CD4-positive, alpha-beta T cell treated with Interleukin-12 subunit alpha and Interleukin-12 subunit beta, for 1 hour (primary cell): ENCODE results near the gene TMEM183A.
"Not testable (repeated sequence)": the region's sequence is repeated elsewhere in the genome, so short reads cannot be mapped to it uniquely, and the experiment has no call there.

Experiments
- DNase-seq: peaks from one replicate; pipeline ENCODE4 v3.0.0-alpha.2; 2020

The TMEM183A gene, protein sequence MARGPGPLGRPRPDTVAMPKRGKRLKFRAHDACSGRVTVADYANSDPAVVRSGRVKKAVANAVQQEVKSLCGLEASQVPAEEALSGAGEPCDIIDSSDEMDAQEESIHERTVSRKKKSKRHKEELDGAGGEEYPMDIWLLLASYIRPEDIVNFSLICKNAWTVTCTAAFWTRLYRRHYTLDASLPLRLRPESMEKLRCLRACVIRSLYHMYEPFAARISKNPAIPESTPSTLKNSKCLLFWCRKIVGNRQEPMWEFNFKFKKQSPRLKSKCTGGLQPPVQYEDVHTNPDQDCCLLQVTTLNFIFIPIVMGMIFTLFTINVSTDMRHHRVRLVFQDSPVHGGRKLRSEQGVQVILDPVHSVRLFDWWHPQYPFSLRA

GRCh38 chr1:203006948-203007871 is at the start of gene TMEM183A:
TMEM183A (plus strand) TSS chr1:203007374; CDS start chr1:203007466, 92 bp downstream.
- peak; percentile 96 for DNase-seq

DNA sequence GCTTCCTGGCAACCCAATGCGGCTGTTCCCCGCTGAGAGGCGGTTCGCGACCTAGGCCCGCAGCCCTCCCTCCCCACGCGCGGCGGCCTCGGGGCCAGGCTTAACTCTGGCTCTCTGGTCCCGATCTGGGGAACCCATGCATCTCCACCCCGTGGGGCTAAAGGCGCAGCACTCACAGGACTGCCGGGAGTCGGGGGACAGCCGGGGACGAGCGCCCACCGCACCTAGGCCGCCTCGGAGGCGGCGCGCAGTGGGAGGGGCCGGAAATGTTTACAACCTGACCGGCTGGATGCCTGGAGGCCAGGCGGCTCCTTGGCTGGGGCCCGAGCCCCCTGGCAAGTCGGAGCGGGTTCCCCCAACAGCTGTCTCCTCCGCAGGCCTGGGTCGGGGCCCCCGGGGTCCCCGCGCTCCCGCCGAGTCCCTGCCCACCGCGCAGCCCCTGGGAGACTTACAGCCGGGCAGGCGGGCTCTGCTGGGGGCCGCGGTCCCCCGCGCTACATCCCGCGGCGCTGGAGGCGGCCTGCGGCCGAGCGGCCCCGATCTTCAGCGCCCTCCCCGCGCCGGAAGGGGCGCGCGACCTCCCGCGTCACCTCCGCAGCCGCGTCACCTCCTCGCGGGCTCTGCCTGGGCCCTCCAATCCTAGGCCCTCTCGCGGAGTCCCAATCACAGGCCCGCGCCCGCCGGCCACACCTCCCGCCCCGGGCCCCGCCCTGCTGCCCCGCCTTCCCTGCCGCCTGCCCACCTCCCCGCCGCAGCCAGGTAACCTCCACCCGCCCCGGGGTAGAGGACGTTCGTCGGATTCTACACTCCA is 49.2 kb upstream of the TMEM183A start, which contains the start of gene ADIPOR1:
TSS of gene ADIPOR1 (minus strand) at position 580 of the 811 bp plus-strand sequence. CDS start 7,242 bp downstream, outside the sequence.
- peak; percentile 95 for DNase-seq

GRCh38 chr1:202958544-202959275 is 48.5 kb upstream of the TMEM183A start:
- peak; percentile 38 for DNase-seq

GRCh38 chr1:202959276-202959620 is 47.9 kb upstream of the TMEM183A start:
- DNase-seq, result no peak

DNA sequence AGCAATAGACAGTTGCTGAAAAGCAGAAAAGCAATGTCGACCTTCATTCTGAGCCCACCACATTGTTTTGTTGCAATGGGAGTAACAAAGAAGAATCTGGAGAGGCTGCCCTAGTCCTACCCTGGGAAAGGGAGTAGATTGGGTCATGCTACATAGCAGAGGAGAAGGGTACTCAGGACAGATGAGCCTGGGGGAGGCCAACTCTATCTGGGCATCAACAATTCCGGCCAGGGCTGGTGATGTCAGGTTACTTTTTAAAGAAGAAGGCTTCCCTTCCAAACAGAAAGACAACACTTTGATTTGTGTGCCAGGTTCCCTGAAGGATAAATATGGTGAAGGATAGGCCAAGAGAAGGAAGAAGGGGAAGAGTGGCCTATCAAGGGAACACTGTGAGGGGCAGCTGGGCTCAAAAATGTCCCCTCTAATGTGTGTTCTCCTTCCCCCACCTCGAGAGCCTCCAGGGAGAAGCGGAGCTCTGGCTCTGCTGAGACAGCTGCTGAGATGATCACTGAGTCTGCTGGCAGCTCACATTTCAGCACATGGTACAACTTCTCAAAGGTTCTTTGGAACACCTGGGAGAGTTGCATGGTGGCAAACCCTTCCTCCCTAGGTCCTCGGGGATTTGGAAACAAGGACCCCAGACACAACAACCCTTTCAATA is 45.8 kb upstream of the TMEM183A start:
- no peak for DNase-seq

GRCh38 chr1:202964791-202965410 is 42.3 kb upstream of the TMEM183A start:
- DNase-seq, result no peak

GRCh38 chr1:202965422-202965821 is 41.8 kb upstream of the TMEM183A start:
- DNase-seq, result no peak

DNA sequence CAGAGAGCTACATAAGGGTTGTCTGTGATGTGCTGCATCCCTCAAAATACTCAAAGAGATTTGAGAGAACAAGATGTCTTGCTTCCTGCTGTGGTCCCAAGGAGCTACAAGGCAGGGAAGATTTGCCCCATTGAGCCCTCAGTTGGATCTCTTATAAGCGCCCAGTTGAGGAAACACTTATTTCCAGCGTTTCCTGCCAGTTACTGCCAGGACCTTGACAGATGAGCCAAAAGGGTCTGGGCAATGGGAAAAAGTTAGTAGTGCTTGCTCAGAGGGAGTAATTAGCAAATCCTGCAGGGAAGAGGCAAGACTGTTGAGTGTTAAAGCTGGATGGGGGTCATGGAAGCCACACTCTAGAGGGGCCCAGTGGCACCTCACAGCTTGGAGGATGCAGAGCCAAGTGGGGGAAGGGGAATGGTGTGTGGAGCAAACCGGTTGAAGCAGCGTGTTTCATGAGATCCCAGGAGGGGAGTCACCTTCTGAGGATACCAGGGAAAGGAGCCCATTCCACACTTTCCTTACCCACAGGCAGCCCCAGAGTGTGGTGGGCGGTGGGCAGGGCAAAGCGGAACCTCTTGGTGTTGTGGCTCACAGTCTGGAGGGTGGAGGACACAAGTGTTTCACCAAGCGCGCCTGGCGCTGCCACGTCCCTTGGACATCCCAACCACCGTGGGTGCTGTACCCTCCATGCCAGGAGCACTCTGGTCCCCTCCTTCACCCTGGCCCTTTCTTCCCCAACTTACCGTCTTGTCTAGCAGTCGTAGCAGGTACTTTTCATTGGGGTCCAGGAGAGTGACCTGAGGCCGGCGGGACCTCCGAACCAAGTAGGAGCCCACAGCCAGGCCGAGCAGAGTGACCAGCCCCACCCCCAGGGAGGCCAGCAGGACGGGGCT is 40.9 kb upstream of the TMEM183A start:
- DNase-seq, result no peak

DNA sequence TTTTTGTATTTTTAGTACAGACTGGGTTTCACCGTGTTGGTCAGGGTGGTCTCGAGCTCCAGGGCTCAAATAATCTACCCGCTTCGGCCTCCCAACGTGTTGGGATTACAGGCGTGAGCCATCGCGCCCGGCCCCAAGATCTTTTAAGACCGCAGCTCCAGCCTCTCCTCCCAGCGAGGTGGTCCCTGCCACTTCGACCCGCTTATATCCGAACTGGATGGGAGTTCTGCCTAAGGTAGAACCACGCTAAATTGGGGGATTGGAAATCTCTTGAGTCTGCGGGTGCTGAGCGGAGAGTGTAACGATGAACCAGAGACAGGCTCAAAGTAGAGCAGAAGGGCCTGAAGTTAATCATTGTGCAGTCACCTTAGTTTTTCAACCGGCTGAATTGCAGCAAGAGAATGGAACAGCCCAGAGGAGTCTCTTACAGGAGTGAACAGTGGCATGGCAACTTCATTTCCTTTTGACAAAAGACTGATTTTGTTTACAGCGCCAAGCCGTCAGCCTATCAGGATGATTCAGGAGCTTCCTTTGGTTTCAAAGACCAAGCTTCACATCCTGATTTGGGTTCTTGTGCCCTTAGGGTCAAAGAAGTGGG is 39.4 kb upstream of the TMEM183A start:
- DNase-seq, result peak; percentile 37

GRCh38 chr1:202968351-202968750 is 38.8 kb upstream of the TMEM183A start:
- no peak for DNase-seq

DNA sequence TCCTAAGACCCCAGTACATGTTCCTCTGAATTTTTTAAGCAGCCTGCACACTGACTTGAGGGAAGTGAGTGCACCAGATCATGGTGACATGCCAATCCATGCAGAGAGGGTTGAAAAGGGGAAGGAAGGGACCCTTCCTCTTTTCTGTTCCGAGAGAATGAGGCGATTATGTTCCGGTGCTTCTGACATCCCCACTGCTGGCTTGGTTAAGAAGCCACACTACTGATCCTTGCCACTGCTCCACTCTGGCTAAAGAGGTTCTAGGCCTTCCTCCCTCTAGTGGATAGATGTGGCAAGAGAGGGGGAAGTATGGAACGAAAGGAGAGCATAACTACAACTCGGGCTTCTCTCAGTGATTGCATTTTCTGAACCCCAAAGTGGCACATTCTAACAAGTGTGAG is 38.3 kb upstream of the TMEM183A start:
- DNase-seq, result peak; percentile 54

DNA sequence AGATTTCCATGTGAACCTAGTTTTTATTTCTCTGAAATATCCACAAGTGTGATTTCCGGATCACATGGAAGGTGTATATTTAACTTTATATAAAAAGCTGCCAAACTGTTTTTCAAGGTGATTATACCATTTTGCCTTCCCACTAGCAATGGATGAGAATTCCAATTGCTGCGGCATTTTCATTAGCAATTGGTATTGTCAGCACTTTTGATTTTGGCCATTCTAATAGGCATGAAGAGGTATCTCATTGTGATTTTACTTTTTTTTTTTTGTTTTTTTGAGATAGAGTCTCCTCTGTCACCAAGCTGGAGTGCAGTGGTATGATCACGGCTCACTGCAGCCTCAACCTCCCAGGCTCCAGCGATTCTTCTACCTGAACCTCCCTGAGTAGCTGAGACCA is 35.1 kb upstream of the TMEM183A start:
- no peak for DNase-seq

- no peak for DNase-seq
These were observed 32.3 kb upstream of the TMEM183A start for GRCh38 chr1:202974856-202975255.

DNA sequence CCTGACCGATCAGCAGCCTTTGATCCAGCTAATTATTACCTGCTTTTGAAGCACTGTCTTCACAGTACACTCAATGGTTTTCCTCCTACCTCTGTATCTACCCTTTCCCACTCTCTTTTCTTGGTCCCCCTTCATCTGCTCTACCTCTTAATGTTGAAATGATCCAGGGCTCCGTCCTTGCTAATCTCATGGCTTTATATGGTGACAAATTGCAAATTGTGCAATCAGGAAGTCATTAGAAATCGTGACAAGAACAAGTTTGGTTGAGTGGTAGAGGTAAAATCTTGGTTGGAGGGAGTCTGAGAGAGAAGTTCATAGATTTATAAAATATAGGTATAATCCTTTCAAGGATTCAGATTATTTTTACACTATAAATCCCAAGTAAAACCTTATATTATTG is 30.5 kb upstream of the TMEM183A start:
- DNase-seq, result no peak

DNA sequence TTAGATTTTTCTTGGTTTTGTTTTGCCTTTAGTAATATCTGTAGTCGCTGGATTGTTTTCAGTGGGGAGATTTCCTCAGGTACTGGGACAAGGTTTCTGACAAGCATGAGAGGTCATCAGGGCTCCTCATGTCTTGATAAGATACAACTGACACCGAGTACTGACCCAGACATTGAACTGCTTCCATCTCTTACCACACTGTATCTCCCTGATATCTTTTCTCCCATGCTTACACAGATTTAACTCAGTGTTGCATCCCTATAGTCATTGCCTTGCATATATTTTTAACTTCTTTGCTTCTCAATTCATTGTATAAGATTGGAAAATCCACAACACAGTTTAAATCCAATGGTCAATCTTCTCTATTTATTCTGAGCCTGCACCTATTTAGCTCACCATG is 27.7 kb upstream of the TMEM183A start:
- DNase-seq, result no peak

- no peak for DNase-seq
These were observed 25.2 kb upstream of the TMEM183A start for GRCh38 chr1:202981939-202982338.

GRCh38 chr1:202982715-202983430 is 24.3 kb upstream of the TMEM183A start:
- no peak for DNase-seq

- not testable (repeated sequence) for DNase-seq
These were observed 21.1 kb upstream of the TMEM183A start for GRCh38 chr1:202986120-202986519.

DNA sequence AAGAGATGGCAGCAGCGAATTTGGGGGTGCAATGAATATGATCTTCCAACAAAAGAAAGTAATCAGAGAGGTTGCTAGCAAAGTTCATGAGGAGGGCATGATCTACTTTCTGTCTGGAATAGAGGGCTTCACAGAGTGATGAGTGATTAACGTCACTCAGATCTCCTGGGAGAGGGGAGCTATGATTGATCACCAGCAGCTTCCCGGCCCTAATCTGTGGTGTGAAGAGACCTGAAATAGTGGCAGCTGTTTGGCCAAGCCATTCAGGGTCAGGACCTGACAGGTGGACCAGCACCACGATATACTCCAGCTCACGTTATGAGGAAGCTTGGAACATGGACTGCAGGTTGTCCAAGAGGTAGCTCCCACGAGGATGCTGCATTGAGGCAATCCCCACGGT is 19.9 kb upstream of the TMEM183A start:
- no peak for DNase-seq
